PC-3 (cell line): ENCODE results near the gene MDGA2. TPM values are rescaled to one million over a fixed set of nuclear protein-coding genes. Genes with fewer than 3 reads are reported as not detected.

Experiments
- ATAC-seq: fragments of 200-7000 bp; cut with Tn5 transposase; 2 replicates; pipeline ENCODE4 v1.9.1; 2020; ENCODE audit warnings: mild to moderate bottlenecking, moderate library complexity
- BruUV-seq: library from RNA; stranded (reverse); fragments of 400-500 nt; replicated peaks from 2 replicates; lab custom pipeline; 2021; lab: Mats Ljungman, UMichigan
- CTCF ChIA-PET: fragments of 300-600 bp; sonication (Branson Sonifier 250); formaldehyde crosslinking; loops from one replicate; lab custom pipeline; 2022; ENCODE audit warnings: antibody characterized with exemption; lab: Charles Lee
- POLR2A ChIA-PET: fragments of 300-600 bp; sonication (Branson Sonifier 250); formaldehyde crosslinking; loops from one replicate; lab custom pipeline; 2022; ENCODE audit warnings: antibody characterized with exemption; ENCODE audit not compliant: unreplicated experiment; lab: Charles Lee
- DNase-seq: peaks from one replicate; pipeline ENCODE4 v3.0.0-alpha.2; 2015
- H2AFZ ChIP-seq: fragments of 300-600 bp; sonication (generic); 2 replicates; pipeline ENCODE4 v1.6.0; 2016; ENCODE audit warnings: antibody characterized with exemption, low read length
- H3F3A ChIP-seq: fragments of 300-600 bp; sonication (generic); one replicate; pipeline ENCODE4 v1.6.0; 2017; ENCODE audit warnings: antibody characterized with exemption, low read length, control low read depth, mild to moderate bottlenecking; ENCODE audit not compliant: unreplicated experiment
- H3K27ac ChIP-seq: fragments of 300-600 bp; sonication (generic); 2 replicates; pipeline ENCODE4 v1.5.1; 2016; ENCODE audit warnings: mild to moderate bottlenecking, low read length
- H3K27me3 ChIP-seq: fragments of 300-600 bp; sonication (generic); 2 replicates; pipeline ENCODE4 v1.6.1; 2016; ENCODE audit warnings: low read length, mixed read lengths
- H3K36me3 ChIP-seq: fragments of 300-600 bp; sonication (generic); 2 replicates; pipeline ENCODE4 v1.6.1; 2016; ENCODE audit warnings: low read depth, mixed run types, low read length, mixed read lengths
- H3K4me1 ChIP-seq: fragments of 300-600 bp; sonication (generic); 2 replicates; pipeline ENCODE4 v1.5.1; 2016; ENCODE audit warnings: low read length; ENCODE audit not compliant: insufficient read depth
- H3K4me2 ChIP-seq: fragments of 300-600 bp; sonication (generic); 2 replicates; pipeline ENCODE4 v1.6.0; 2016; ENCODE audit warnings: low read length
- H3K4me3 ChIP-seq: fragments of 300-600 bp; sonication (generic); 2 replicates; pipeline ENCODE4 v1.5.1; 2016; ENCODE audit warnings: mild to moderate bottlenecking, low read length, mixed read lengths
- H3K79me2 ChIP-seq: fragments of 300-600 bp; sonication (generic); 2 replicates; pipeline ENCODE4 v1.6.1; 2017; ENCODE audit warnings: low read length, mixed read lengths
- H3K9ac ChIP-seq: fragments of 300-600 bp; sonication (generic); 2 replicates; pipeline ENCODE4 v1.6.0; 2016; ENCODE audit warnings: mild to moderate bottlenecking, low read length
- H3K9me2 ChIP-seq: fragments of 300-600 bp; sonication (generic); replicated peaks from 2 replicates; pipeline ENCODE4 v1.6.1; 2016; ENCODE audit warnings: mixed run types, low read length, mixed read lengths
- H3K9me3 ChIP-seq: fragments of 300-600 bp; sonication (generic); 2 replicates; pipeline ENCODE4 v1.6.1; 2016; ENCODE audit warnings: low read length, mixed read lengths
- H4K20me1 ChIP-seq: fragments of 300-600 bp; sonication (generic); 2 replicates; pipeline ENCODE4 v1.6.1; 2016; ENCODE audit warnings: low read length, mixed read lengths
- EZH2 ChIP-seq: fragments of 300-600 bp; sonication (generic); IDR thresholded peaks from one replicate; pipeline ENCODE4 v1.6.1; 2017; ENCODE audit warnings: antibody characterized with exemption, mild to moderate bottlenecking, low read length; ENCODE audit not compliant: unreplicated experiment
- EZH2phosphoT487 ChIP-seq: fragments of 300-600 bp; sonication (generic); IDR thresholded peaks from 2 replicates; pipeline ENCODE4 v1.6.1; 2018; ENCODE audit warnings: mild to moderate bottlenecking, antibody characterized with exemption, low read length, borderline replicate concordance
- intact Hi-C: fragments of 100-400 bp; cut with micrococcal nuclease; formaldehyde crosslinking; loops from 2 replicates; pipeline ENCODE4 v1.9.0; 2023
- total RNA-seq: library from RNA; depleted of rRNA; stranded (reverse); fragments of >200 nt; gene quantifications from 2 replicates; pipeline ENCODE4 v1.2.3, GENCODE V29; 2014
- TF ChIP-seq, protein P1 (sequence below): fragments of 300-600 bp; sonication (generic); conservative IDR thresholded peaks from 2 replicates; pipeline ENCODE4 v1.5.1; 2017; ENCODE audit warnings: antibody characterized with exemption, low read depth, mild to moderate bottlenecking, low read length

The MDGA2 gene
- total RNA-seq, 1 experiment from 2014 or later: 0.04 TPM

DNA sequence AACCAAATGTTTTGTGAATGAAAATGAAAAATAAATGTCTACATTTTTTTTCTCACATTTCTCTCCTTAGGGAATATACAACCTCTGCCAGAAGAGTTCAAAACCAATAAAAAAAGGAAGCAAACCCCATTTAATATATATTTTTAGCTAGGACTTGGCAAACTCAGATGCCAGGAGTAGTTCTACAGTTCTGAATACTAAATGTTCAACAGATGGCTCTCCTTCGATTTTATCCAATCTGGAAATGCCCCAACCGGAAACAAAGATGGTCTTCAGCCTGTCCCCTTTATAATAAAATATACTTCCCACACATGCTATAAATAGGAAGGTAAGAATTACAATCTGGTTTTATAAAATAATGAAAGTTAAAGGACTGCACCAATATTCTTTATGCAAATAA, 330.4 kb downstream of the MDGA2 start:
- no peak for ATAC-seq
- CTCF ChIA-PET: no interaction called here
- Histone ChIP-seq H2AFZ (no peak overlapping the region), H3K4me2 (no peak overlapping the region), H3K9me2 (no peaks in the 10 kb centered on the region), H3K36me3 (no peaks in the 10 kb centered on the region), H3K9me3 (no peaks in the 10 kb centered on the region), H3K27me3 (peaks cover 45% of the 10 kb centered on the region), H4K20me1 (no peaks in the 10 kb centered on the region), H3K27ac (no peak overlapping the region), H3K9ac (no peak overlapping the region), H3F3A (no peaks in the 10 kb centered on the region), H3K79me2 (no peaks in the 10 kb centered on the region), H3K4me1 (no peaks in the 10 kb centered on the region), H3K4me3 (no peak overlapping the region)
- BruUV-seq: no TSS peak
- TF ChIP-seq EZH2: no peak
- TF ChIP-seq, protein P1, sequence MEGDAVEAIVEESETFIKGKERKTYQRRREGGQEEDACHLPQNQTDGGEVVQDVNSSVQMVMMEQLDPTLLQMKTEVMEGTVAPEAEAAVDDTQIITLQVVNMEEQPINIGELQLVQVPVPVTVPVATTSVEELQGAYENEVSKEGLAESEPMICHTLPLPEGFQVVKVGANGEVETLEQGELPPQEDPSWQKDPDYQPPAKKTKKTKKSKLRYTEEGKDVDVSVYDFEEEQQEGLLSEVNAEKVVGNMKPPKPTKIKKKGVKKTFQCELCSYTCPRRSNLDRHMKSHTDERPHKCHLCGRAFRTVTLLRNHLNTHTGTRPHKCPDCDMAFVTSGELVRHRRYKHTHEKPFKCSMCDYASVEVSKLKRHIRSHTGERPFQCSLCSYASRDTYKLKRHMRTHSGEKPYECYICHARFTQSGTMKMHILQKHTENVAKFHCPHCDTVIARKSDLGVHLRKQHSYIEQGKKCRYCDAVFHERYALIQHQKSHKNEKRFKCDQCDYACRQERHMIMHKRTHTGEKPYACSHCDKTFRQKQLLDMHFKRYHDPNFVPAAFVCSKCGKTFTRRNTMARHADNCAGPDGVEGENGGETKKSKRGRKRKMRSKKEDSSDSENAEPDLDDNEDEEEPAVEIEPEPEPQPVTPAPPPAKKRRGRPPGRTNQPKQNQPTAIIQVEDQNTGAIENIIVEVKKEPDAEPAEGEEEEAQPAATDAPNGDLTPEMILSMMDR: no peak
- TF ChIP-seq EZH2phosphoT487: no peak
- no peak for DNase-seq
- intact Hi-C loops: no loop called here
- POLR2A ChIA-PET: no interaction called here

DNA sequence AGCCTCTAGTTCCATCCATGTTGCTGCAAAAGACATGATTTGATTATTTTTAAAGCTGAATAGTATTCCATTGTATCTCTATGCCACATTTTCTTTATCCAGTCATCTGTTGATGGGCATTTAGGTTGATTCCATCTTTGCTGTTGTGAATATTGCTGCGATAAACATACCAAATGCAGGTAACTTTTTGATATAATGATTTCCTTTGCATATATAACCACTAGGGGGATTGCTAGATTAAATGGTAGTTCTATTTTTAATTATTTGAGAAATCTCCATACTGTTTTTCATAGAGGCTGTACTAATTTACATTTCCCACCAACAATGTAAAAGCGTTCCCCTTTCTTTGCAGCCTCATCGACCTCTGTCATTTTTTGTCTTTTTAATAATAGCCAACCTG, 342.5 kb downstream of the MDGA2 start:
- H4K20me1 ChIP-seq: no peaks in the 10 kb centered on the region
- H3K27ac ChIP-seq: no peak overlapping the region
- no peaks in the 10 kb centered on the region for H3F3A ChIP-seq
- 0 out of 2 replicates have a peak, but pooled peaks cover 5% of the 10 kb centered on the region for H3K27me3 ChIP-seq
- no TSS peak for BruUV-seq
- no peak overlapping the region for H3K9ac ChIP-seq
- ATAC-seq (no peak), DNase-seq (peak; percentile 5)
- no peaks in the 10 kb centered on the region for H3K4me1 ChIP-seq
- H3K9me3 ChIP-seq: no peaks in the 10 kb centered on the region
- H3K79me2 ChIP-seq: no peaks in the 10 kb centered on the region
- H2AFZ ChIP-seq: no peak overlapping the region
- no peaks in the 10 kb centered on the region for H3K9me2 ChIP-seq
- H3K4me2 ChIP-seq: no peak overlapping the region
- ChIA-PET CTCF (no interaction called here), POLR2A (no interaction called here)
- no peaks in the 10 kb centered on the region for H3K36me3 ChIP-seq
- intact Hi-C loops: no loop called here
- TF ChIP-seq EZH2phosphoT487: no peak
- TF ChIP-seq, protein P1: peak; percentile 56
- H3K4me3 ChIP-seq: no peak overlapping the region

DNA sequence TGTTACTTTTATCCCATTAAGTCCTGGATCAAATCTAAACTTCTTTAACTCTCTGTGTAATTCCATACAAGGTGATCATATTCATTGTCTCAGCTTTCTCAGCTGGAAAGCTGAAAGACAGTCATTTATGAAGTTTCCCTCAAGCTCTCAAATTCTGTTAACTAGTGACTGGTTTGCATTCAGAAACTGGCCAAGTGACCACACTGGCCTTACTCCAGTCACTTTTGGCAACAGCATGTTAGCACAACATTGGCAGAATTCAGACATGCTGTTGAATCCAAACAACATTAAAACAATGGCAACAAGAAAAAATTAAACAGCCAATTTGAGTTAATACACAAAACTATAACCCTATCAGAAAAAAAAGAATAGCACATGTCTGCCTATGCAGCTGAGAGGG, 343.3 kb downstream of the MDGA2 start:
- no peak overlapping the region for H3K4me3 ChIP-seq
- H3K9me2 ChIP-seq: no peaks in the 10 kb centered on the region
- ATAC-seq (no peak), DNase-seq (no peak)
- no TSS peak for BruUV-seq
- no peak overlapping the region for H3K27ac ChIP-seq
- no peaks in the 10 kb centered on the region for H3K79me2 ChIP-seq
- no peaks in the 10 kb centered on the region for H3K36me3 ChIP-seq
- H3K9ac ChIP-seq: no peak overlapping the region
- no peaks in the 10 kb centered on the region for H3K9me3 ChIP-seq
- no peak overlapping the region for H3K4me2 ChIP-seq
- H3K27me3 ChIP-seq: 0 out of 2 replicates have a peak, but pooled peaks cover 7% of the 10 kb centered on the region
- ChIA-PET POLR2A (no interaction called here), CTCF (no interaction called here)
- intact Hi-C loops: no loop called here
- no peaks in the 10 kb centered on the region for H3F3A ChIP-seq
- TF ChIP-seq, protein P1: no peak
- TF ChIP-seq EZH2: no peak
- TF ChIP-seq EZH2phosphoT487: no peak
- H3K4me1 ChIP-seq: no peaks in the 10 kb centered on the region
- H4K20me1 ChIP-seq: no peaks in the 10 kb centered on the region
- no peak overlapping the region for H2AFZ ChIP-seq
